ENCODE data around the gene CDCA4. TPM values are rescaled to one million over a fixed set of nuclear protein-coding genes. Genes with fewer than 3 reads are reported as not detected.

Gene CDCA4
- total RNA-seq, 1 experiment from 2014 or later = 83.6 TPM

- no peak overlapping the region for H3K4me3 ChIP-seq
- H3K27me3 ChIP-seq (replicated peaks) = no peaks in the 10 kb centered on the region
- H3K9me3 ChIP-seq (replicated peaks) = no peaks in the 10 kb centered on the region
- H3K27ac ChIP-seq = peak overlapping the region; percentile 84; the same call in 1 of the 2 replicates
- no peak for DNase-seq (ENCODE audit: low read depth in 1 of 2, low spot score in 2 of 2)
- H3K36me3 ChIP-seq = no peaks in the 10 kb centered on the region
- peaks cover 72% of the 10 kb centered on the region for H3K4me1 ChIP-seq (replicated peaks)
Measured at GRCh38 chr14:104971447-104972240, 49.2 kb downstream of the CDCA4 start.

GRCh38 chr14:104970231-104971068 is 50.4 kb downstream of the CDCA4 start:
- DNase-seq (ENCODE audit: low read depth in 1 of 2, low spot score in 2 of 2) = peak; percentile 76 to 82
- peak overlapping the region; percentile 11 for H3K4me3 ChIP-seq
- H3K27ac ChIP-seq = peak overlapping the region; percentile 80
- H3K9me3 ChIP-seq (replicated peaks) = no peaks in the 10 kb centered on the region
- H3K36me3 ChIP-seq = no peaks in the 10 kb centered on the region
- H3K27me3 ChIP-seq (replicated peaks) = no peaks in the 10 kb centered on the region
- peaks cover 62% of the 10 kb centered on the region for H3K4me1 ChIP-seq (replicated peaks)

- Histone ChIP-seq H3K9me3 (replicated peaks) (no peaks in the 10 kb centered on the region), H3K27me3 (replicated peaks) (no peaks in the 10 kb centered on the region), H3K27ac (peak overlapping the region; percentile 80), H3K4me1 (replicated peaks) (peaks cover 55% of the 10 kb centered on the region), H3K4me3 (peak overlapping the region; percentile 11; the same call in 1 of the 2 replicates), H3K36me3 (no peaks in the 10 kb centered on the region)
- no peak for DNase-seq (ENCODE audit: low read depth in 1 of 2, low spot score in 2 of 2)
Measured at GRCh38 chr14:104969741-104970230, 51.1 kb downstream of the CDCA4 start.

- Histone ChIP-seq H3K27ac (no peak overlapping the region), H3K4me1 (replicated peaks) (peaks cover 45% of the 10 kb centered on the region), H3K9me3 (replicated peaks) (no peaks in the 10 kb centered on the region), H3K4me3 (no peak overlapping the region), H3K27me3 (replicated peaks) (no peaks in the 10 kb centered on the region), H3K36me3 (no peaks in the 10 kb centered on the region)
- DNase-seq (ENCODE audit: low read depth in 1 of 2, low spot score in 2 of 2) = no peak
Measured at GRCh38 chr14:104968541-104969401, 52.1 kb downstream of the CDCA4 start.

- Histone ChIP-seq H3K4me3 (no peak overlapping the region), H3K4me1 (replicated peaks) (peaks cover 39% of the 10 kb centered on the region), H3K27me3 (replicated peaks) (no peaks in the 10 kb centered on the region), H3K9me3 (replicated peaks) (no peaks in the 10 kb centered on the region), H3K27ac (no peak overlapping the region), H3K36me3 (no peaks in the 10 kb centered on the region)
- no peak for DNase-seq (ENCODE audit: low read depth in 1 of 2, low spot score in 2 of 2)
Measured at GRCh38 chr14:104968153-104968527, 52.7 kb downstream of the CDCA4 start.

- no peak overlapping the region for H3K27ac ChIP-seq
Measured at GRCh38 chr14:104967386-104968152, 53.3 kb downstream of the CDCA4 start.

GRCh38 chr14:104966981-104967385 is 53.9 kb downstream of the CDCA4 start:
- Histone ChIP-seq H3K9me3 (replicated peaks) (no peaks in the 10 kb centered on the region), H3K36me3 (no peaks in the 10 kb centered on the region), H3K27ac (no peak overlapping the region), H3K27me3 (replicated peaks) (no peaks in the 10 kb centered on the region), H3K4me3 (no peak overlapping the region), H3K4me1 (replicated peaks) (peaks cover 27% of the 10 kb centered on the region)
- no peak for DNase-seq (ENCODE audit: low read depth in 1 of 2, low spot score in 2 of 2)

More at GRCh38 chr14:104967386-104968152, 53.3 kb downstream of the CDCA4 start:
- no peaks in the 10 kb centered on the region for H3K27me3 ChIP-seq (replicated peaks)
- no peak for DNase-seq (ENCODE audit: low read depth in 1 of 2, low spot score in 2 of 2)
- peaks cover 33% of the 10 kb centered on the region for H3K4me1 ChIP-seq (replicated peaks)
- no peaks in the 10 kb centered on the region for H3K36me3 ChIP-seq
- no peak overlapping the region for H3K4me3 ChIP-seq
- no peaks in the 10 kb centered on the region for H3K9me3 ChIP-seq (replicated peaks)

- Histone ChIP-seq H3K27ac (no peak overlapping the region), H3K4me3 (no peak overlapping the region), H3K36me3 (no peaks in the 10 kb centered on the region), H3K27me3 (replicated peaks) (no peaks in the 10 kb centered on the region), H3K9me3 (replicated peaks) (no peaks in the 10 kb centered on the region), H3K4me1 (replicated peaks) (peaks cover 21% of the 10 kb centered on the region)
- no peak for DNase-seq (ENCODE audit: low read depth in 1 of 2, low spot score in 2 of 2)
Measured at GRCh38 chr14:104966261-104966865, 54.5 kb downstream of the CDCA4 start.

GRCh38 chr14:104965561-104966231 is 55.2 kb downstream of the CDCA4 start:
- no peak overlapping the region for H3K4me3 ChIP-seq
- DNase-seq (ENCODE audit: low read depth in 1 of 2, low spot score in 2 of 2) = no peak
- no peaks in the 10 kb centered on the region for H3K27me3 ChIP-seq (replicated peaks)
- H3K36me3 ChIP-seq = no peaks in the 10 kb centered on the region
- H3K27ac ChIP-seq = no peak overlapping the region
- H3K4me1 ChIP-seq (replicated peaks) = peaks cover 15% of the 10 kb centered on the region
- no peaks in the 10 kb centered on the region for H3K9me3 ChIP-seq (replicated peaks)

GRCh38 chr14:104964546-104964945 is 56.3 kb downstream of the CDCA4 start:
- Histone ChIP-seq H3K9me3 (replicated peaks) (no peaks in the 10 kb centered on the region), H3K4me1 (replicated peaks) (peaks cover 3% of the 10 kb centered on the region; the same call in 1 of the 2 replicates), H3K27me3 (replicated peaks) (no peaks in the 10 kb centered on the region), H3K36me3 (no peaks in the 10 kb centered on the region), H3K4me3 (no peak overlapping the region), H3K27ac (no peak overlapping the region)
- no peak for DNase-seq (ENCODE audit: low read depth in 1 of 2, low spot score in 2 of 2)

Data from SJSA1 (cell line).